ENCODE results near the gene AVEN. TPM values are rescaled to one million over a fixed set of nuclear protein-coding genes. Genes with fewer than 3 reads are reported as not detected.

Gene AVEN
- total and polyA plus RNA-seq, 3 donors from 2014 or later, result 23.4 to 35.1 (median 25.4) TPM

- Histone ChIP-seq H3K9me3 (no peaks in the 10 kb centered on the region), H3K27ac (no peak overlapping the region), H3K36me3 (ENCODE audit: low read depth, missing control alignments) (no peaks in the 10 kb centered on the region), H3K27me3 (no peaks in the 10 kb centered on the region), H3K4me3 (no peak overlapping the region), H3K4me1 (no peaks in the 10 kb centered on the region)
- intact Hi-C loops (cut with DNase I; ENCODE audit: low total_unique reads), result no loop called here
- 83 to 86% methylated on average over 3 of the region's 3 CpGs for WGBS, 2 donors
- TF ChIP-seq CTCF (IDR thresholded peaks at IDR 0.05) (no peak), POLR2A (IDR thresholded peaks at IDR 0.05) (no peak)
- no peak for DNase-seq
Measured at GRCh38 chr15:34078900-34079299, 39.9 kb upstream of the AVEN start.

GRCh38 chr15:34076785-34077184 is 37.8 kb upstream of the AVEN start:
- H3K27ac ChIP-seq, result no peak overlapping the region
- no peak overlapping the region for H3K4me3 ChIP-seq
- TF ChIP-seq POLR2A (IDR thresholded peaks at IDR 0.05), result no peak
- intact Hi-C loops (cut with DNase I; ENCODE audit: low total_unique reads), result no loop called here
- H3K4me1 ChIP-seq, result no peaks in the 10 kb centered on the region
- 72 to 82% methylated on average over 4 of the region's 4 CpGs for whole genome bisulfite sequencing, 2 donors
- no peaks in the 10 kb centered on the region for H3K27me3 ChIP-seq
- peak; percentile 21 for DNase-seq
- H3K9me3 ChIP-seq, result no peaks in the 10 kb centered on the region
- H3K36me3 ChIP-seq (ENCODE audit: low read depth, missing control alignments), result no peaks in the 10 kb centered on the region

GRCh38 chr15:34070003-34070402 is 31.0 kb upstream of the AVEN start:
- DNase-seq, result no peak
- H3K4me1 ChIP-seq, result no peaks in the 10 kb centered on the region
- intact Hi-C loops (cut with DNase I; ENCODE audit: low total_unique reads), result no loop called here
- H3K27ac ChIP-seq, result no peak overlapping the region
- no peaks in the 10 kb centered on the region for H3K36me3 ChIP-seq (ENCODE audit: low read depth, missing control alignments)
- no peak overlapping the region for H3K4me3 ChIP-seq
- 75 to 79% methylated on average over 6 of the region's 6 CpGs for WGBS, 2 donors
- H3K27me3 ChIP-seq, result no peaks in the 10 kb centered on the region
- TF ChIP-seq POLR2A (IDR thresholded peaks at IDR 0.05), result no peak
- TF ChIP-seq CTCF (IDR thresholded peaks at IDR 0.05), result no peak
- H3K9me3 ChIP-seq, result no peaks in the 10 kb centered on the region

- no peak overlapping the region for H3K27ac ChIP-seq
- H3K4me1 ChIP-seq, result no peaks in the 10 kb centered on the region
- H3K27me3 ChIP-seq, result no peaks in the 10 kb centered on the region
- no peak overlapping the region for H3K4me3 ChIP-seq
- intact Hi-C loops (cut with DNase I; ENCODE audit: low total_unique reads), result no loop called here
- no peaks in the 10 kb centered on the region for H3K36me3 ChIP-seq (ENCODE audit: low read depth, missing control alignments)
- TF ChIP-seq CTCF (IDR thresholded peaks at IDR 0.05), result no peak
- no peak for TF ChIP-seq POLR2A (IDR thresholded peaks at IDR 0.05)
- no peaks in the 10 kb centered on the region for H3K9me3 ChIP-seq
- 86 to 93% methylated on average over 8 of the region's 8 CpGs for WGBS, 2 donors
- no peak for DNase-seq
Measured at GRCh38 chr15:34065941-34066340, 26.9 kb upstream of the AVEN start.

GRCh38 chr15:34065261-34065660 is 26.3 kb upstream of the AVEN start:
- TF ChIP-seq POLR2A (IDR thresholded peaks at IDR 0.05) (no peak), CTCF (IDR thresholded peaks at IDR 0.05) (no peak)
- H3K36me3 ChIP-seq (ENCODE audit: low read depth, missing control alignments), result no peaks in the 10 kb centered on the region
- 81 to 86% methylated on average over 3 of the region's 3 CpGs for WGBS, 2 donors
- no peaks in the 10 kb centered on the region for H3K9me3 ChIP-seq
- no peak overlapping the region for H3K4me3 ChIP-seq
- H3K27me3 ChIP-seq, result no peaks in the 10 kb centered on the region
- intact Hi-C loops (cut with DNase I; ENCODE audit: low total_unique reads), result no loop called here
- no peaks in the 10 kb centered on the region for H3K4me1 ChIP-seq
- H3K27ac ChIP-seq, result no peak overlapping the region
- DNase-seq, result no peak
